HG03342 (cell line): ENCODE data around the gene CBFA2T3.

ENCODE experiments used
- ATAC-seq: cut with Tn5 transposase; IDR thresholded peaks from one replicate; pipeline ENCODE4 v1.9.1; 2021; ENCODE audit warnings: mild to moderate bottlenecking, moderate library complexity; ENCODE audit not compliant: unreplicated experiment

Gene CBFA2T3

DNA sequence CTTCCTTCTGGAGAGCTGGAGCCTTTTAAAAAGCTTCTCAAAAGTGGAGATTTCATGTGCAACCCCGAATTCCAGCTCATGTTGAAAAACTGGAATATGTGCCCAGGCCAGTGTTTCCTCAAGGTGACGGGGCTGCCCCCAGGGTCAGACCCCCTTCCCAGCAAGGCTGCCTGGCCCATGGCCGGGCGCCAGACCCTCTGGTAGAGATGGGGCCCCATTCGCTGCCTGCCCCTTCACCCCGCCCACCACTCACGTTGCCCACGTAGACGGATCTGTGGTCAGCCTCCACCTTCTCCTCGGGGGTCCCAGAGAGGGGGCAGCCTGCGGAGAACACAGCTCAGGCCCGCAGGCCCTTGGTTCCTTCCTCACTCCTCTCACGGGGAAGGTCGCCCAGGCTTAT lies 111.7 kb downstream of the CBFA2T3 start:
- no peak for ATAC-seq

DNA sequence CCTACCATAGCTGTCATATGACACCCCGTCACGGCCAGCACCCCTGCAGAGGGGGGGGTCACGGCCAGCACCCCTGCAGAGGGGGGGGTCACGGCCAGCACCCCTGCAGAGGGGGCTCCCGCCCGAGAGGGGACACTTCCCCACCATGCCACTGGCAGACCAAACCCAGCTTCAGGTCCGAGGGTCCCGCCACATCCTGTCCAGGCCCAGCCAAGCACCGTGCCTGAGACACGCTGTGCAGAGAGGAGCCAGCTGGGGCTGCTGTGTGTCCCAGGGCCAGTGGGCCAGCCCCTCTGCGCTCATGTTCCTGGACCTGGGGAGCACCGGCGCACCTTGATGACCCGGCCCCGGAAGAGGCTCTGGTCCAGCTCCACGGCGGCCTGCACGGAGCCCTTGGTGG lies 112.5 kb downstream of the CBFA2T3 start:
- no peak for ATAC-seq

DNA sequence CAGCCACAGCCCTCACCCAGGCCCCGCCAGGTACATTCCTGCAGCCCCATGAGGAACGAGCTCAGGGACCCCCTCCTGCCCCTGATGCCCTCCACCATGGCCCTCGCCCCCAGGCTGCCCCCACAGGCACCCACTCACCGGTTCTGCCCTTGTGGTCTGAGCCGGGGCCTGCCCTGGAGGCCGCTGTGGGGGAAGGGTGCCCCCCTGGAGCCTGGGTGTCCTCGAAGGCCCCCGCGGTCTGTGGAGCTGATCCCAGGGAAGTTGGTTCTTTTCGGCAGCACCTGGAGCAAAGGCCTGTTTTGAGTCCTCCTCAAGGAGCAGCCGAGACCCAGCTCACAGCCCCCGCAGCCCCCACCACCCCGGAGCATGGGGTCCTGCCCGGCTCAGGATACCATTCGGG lies 112.9 kb downstream of the CBFA2T3 start:
- ATAC-seq: no peak

DNA sequence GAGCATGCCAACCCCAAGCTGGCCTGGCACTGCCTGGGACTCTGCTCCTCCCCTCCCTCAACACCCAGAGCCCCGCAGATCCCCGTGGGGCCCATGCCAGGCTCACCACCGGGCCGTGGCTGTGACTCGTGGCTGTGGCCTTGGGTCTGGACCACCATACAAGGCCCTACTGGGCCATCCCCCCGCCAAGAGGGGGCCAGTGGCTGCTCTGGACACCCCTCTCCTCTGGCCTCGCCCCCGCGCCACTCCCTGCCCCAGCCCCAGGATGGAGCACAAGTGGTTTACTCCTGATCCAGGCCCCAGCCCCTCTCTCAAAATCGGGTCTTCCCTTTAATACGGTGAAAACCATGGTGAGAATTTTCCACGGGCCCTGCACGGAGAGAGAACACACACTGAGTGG lies 113.6 kb downstream of the CBFA2T3 start:
- ATAC-seq: no peak

DNA sequence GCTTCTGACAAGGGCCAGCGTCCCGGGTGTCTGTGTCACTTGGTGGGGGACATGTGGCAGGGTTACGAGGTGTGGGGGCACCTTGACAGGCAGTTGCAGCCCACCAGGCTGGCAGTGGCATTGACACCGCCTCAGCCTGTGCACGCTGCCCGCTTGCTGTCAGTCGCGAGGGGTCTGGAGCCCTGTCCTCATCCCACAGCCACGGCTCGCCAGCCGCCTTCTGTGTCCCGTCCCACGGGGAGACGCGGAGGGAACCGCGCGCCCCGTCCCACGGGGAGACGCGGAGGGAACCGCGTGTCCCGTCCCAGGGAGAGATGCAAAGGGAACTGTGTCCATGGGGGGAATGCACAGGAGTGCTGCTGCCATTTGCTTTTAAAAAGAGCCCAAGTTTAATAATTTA lies 114.0 kb downstream of the CBFA2T3 start:
- ATAC-seq: no peak

DNA sequence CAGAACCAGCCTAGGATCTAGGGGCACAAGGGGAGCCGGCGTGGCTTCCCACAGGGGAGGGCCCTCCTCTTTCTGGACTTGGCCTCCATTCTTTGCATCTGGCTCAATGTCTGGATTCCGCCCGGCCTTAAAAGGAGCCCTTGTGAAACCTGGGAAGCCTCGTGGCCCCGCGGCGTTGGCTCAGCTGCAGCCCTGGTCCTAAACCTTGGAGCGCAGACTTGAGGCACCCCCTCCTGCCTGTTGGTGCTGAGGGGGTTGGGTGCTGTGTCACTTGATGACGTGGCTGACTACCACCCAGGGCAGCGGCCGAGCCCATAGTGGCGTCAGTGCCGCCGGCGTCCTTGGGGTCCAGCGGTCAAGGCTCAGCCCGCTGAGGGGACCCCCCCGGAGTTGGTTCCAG lies 115.6 kb downstream of the CBFA2T3 start:
- no peak for ATAC-seq

DNA sequence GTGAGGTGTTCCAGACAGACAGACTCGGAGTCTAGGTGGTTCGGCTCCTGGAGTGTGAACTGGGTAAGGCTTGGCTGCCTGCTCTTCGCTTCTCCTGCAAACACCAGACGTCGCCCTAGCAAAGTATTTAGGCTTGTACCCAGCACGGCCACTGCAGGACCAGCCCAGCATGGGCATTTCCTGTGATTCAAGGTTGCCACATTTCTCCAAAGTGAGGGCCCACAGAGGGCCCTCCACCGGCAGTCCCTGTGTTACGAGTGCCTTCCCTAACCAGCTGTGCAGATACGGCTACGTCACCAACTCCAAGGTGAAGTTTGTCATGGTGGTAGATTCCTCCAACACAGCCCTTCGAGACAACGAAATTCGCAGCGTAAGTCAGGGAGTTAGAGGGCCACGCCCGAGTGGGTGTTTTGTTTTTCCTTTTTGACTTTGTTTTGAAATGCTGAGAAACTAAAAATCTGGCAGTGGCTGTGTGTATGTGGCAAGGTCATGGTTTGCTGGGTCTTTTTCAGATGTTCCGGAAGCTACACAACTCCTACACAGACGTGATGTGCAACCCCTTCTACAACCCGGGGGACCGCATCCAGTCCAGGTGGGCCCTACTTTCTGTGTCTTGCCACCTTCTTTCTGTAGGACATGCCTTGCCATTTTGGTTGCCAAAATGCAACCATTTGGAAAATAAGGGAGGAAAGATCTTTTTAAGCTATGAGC lies 117.5 kb downstream of the CBFA2T3 start:
- no peak for ATAC-seq

DNA sequence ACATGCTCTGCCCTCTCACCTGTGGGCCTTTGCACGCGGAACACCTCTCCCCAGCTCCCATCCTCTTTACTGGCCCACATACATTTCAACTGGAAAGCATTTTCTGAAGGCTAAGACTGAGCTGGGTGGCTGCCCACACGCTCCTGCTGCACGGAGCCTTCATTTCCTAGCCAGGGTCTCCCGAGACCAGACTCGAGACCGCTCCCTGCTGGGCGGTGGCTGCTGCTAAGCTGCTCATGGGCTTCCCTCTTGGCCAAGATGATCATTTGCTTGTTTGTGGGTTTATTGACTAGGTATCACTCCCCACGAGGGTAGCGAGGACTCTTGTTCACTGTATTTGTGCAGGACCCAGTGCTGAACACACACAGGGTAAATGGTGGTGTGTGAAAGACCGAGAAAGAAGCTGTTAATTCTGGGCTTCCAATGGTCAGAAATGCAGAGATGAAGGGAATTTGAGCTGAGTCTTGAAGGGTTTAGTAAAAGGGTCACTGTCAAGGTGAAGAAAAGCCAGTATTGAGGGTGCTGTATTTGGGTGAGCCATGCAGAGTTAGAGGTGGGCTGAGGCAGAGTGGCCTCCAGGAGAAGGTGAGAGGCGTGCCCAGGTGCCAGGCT lies 119.2 kb downstream of the CBFA2T3 start:
- ATAC-seq: no peak

DNA sequence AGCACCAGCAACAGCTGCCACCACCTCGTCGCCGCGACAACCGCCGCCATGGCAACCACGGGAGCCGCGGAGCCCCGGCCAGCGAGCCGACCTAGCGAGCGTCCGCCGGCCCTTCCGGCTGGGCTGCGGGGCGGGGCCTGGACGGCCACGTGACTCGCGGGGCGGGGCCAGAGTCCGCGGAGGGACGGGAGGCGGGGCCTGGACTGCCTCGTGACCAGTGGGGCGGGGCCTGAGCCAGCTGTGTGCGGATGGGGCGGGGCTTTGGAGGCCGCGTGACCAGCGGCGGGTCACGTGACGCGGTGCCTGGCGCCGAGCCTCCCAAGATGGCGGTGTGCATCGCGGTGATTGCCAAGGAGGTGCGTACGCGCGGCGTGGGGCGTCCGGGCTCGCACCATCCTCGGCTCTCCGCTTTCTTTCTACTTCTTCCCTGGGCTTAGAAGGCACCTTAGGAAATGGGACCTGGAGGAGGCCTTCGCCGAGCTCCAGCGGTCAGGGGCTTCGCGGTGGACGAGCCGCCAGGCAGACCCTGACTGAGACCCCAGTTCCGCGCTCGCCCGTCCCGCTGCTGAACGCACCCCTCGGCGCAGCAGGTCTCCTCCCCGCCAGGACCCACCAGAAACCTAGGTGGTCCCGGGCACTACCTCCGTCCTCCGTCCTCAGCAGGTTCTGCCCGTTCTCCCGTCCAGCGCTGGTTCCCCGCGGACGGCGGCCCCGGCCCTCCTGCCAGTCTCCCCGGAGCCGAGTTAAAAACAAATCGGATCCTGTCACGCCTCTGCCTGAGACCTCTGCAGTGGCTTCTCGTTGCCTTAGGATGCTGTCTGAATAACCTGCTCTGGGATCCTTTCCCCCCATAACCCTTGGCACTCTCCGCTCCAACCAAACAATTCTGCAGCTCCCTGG lies 119.9 kb downstream of the CBFA2T3 start, which contains the start of the genes GALNS and TRAPPC2L:
Gene GALNS (minus strand): TSS at position 120 of the 900 bp plus-strand sequence. CDS start 70 bp downstream, at position 50.
Gene TRAPPC2L (plus strand): TSS at position 300 of the 900 bp plus-strand sequence. CDS start 24 bp downstream, at position 324.
- ATAC-seq: peak; percentile 72

DNA sequence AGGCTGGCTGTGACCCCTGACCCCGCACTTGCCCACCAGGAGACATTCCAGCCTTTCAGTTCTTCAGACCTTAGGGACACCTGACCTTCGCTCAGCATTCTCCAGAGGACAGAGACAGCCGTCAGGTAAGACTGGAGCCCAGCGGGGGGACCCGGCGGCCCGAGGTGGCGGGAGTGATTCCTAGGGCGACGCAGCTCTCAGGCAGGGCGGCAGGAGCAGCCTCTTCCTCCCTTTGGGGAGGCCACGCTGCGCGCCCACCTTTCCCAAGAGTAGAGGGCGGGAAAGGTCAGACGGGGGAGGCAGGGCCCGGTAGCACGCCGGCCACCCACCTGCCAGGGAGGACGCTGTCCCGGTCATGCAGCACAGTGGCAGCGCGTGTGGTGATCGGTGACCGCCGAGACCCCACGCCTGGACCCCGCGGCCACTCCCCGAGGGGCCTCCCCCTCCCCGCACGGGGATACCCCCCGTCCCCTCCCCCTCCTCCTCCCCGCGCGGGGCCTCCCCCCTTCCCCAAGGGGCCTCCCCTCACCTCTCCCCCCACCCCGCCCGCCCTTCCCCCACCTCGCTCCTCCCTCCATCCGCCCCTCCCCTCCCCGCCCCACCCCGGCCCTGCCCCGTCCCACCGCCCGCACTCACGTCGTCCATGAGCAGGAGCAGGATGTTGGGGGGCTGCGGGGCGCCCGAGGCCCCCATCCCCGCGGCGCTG lies 120.7 kb downstream of the CBFA2T3 start:
- ATAC-seq: no peak

DNA sequence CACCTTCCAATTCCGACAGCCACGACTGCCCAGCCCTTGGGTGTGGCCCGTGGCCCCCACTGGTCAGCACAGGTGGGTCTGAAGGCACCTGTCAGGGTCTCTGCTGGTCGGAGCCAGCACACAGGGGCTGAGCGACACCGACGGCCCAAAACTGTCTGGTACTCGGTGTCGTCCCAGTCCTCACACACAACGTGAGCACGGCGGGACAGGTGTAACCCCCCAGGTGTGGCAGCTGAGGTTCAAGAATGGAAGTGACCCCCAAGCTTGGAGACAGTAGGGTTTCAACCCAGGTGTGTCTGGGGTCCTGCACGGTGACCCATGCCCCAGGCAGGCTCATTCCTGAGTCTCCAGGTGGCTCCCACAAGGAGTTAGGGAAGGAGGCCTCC lies 121.3 kb downstream of the CBFA2T3 start:
- ATAC-seq: no peak

DNA sequence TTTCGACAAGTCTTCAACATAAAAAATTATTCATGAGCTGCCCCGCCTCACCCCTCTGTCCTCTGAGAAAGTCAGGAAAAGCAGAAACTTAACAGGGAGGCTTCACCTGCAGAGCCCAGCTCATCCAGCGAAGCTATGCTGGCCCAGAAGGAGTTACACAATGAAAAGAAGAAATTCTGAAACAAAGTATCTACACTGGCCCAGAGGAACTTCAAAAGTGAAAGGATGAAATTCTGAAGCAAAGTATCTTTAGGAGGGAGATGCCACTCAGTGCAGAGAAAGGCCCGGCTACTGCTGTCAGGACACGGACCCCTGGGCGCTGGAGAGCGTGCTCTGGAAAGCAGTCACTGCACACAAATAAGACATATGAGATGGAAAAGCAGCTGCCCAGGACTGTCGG lies 121.8 kb downstream of the CBFA2T3 start:
- no peak for ATAC-seq

DNA sequence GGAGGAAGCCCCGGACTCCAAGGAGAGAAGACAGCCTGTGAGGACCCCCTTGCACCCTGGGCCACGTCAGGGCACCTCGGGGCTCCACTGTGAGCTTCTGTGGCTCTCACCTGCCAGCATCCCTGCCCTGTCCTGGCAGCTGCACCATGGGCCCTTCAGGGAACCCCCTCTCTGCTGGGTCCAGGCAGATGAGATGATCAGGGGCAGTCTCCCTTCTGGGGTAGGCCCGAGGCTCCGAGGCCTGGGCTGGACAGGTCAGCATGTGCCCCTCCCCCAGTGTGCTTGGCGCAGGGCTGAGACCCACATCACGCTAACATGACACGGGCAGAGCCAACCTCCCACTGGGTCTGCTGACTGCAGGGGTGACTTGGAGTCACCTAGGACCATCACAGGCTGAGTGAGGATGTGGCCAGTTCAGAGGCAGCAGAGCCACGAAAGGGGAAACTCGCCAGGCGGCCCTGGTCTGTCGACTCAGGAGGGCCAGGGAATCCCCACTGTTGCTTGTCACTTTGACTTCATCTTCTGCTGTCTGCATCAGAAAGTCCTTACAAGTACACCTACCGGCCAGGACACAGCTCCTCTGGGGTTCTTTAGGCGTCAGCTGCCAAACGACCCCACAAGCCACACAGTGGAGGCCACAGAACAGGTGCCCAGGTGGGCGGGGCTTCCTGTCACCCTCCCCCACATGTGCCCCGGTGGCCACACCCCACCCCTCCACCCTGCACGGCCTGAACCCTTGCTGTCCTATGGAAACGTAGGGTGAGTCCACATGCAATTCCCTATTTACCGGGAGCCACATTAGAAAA lies 122.5 kb downstream of the CBFA2T3 start:
- ATAC-seq: no peak

DNA sequence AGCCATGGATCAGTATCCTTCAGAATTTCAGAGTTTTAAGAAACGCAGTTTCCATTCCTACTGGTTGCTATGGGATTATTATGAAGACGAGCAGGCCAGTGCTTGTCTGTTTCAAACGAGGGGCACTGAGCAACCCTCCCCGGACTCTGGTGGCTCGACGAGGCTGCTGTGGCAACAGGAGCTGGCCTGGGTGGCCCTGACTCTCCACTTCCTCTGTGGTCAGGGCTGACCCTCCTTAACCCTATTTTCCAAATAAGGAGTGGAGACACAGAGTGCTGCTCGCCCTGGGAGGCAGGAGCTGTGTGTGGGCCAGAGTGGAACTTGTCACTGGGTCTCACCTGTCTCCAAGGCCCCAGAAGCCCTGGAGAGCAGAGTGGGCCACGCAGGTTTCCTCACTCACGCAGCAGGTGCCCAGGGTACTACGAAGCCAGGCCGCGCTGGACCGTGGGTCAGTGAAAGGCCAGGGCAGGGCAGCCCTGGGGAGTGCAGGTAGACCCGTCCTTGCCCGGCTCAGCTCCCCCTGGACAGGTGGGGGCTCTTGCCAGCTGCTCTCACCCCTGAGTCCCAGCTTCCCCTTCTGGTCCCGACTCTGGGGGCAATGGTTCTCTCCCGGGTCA lies 123.6 kb downstream of the CBFA2T3 start:
- ATAC-seq: no peak

DNA sequence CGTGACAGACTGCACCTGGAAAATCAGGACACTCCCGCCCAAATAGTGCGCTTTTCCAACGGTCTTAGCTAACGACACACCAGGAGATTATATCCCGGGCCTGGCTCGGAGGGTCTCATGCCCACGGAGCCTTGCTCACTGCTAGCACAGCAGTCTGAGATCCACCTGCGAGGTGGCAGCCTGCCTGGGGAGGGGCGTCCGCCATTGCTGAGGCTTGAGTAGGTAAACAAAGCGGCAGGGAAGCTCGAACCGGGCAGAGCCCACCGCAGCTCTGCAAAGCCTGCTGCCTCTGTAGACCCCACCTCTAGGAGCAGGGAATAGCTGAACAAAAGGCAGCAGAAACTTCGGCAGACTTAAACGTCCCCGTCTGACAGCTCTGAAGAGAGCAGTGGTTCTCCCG lies 125.4 kb downstream of the CBFA2T3 start:
- ATAC-seq: no peak

DNA sequence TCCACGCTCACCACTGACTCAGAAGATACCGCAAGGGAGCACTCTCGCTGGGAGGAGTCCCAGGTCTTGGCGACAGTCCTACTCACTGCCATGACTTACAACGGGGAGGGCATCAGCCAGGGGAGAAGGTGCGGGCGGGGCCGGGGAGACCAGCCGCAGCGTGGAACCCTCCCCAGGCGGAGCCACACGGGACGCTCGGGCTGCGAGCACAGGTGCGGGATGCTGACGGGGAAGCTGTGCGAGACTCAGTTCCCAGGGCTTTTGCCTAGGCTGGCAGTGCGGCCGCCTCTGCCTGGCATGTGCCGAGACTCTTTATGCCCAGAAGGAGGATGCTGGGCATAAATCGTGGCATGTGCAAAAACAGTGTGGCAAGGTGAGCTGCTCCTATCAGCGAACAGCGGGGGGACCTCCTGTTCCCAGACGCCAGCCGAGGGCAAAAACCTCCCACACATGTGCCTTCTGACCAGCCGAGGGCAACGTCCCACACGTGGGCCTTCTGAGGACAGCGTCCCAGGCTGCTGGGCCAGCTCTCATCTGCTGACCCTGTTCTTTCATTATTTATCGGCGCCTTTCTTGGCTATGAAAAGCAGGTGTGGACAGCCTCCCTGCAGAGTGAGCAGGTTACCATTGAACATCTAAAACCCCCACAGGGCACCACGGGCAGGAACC lies 126.3 kb downstream of the CBFA2T3 start:
- no peak for ATAC-seq

DNA sequence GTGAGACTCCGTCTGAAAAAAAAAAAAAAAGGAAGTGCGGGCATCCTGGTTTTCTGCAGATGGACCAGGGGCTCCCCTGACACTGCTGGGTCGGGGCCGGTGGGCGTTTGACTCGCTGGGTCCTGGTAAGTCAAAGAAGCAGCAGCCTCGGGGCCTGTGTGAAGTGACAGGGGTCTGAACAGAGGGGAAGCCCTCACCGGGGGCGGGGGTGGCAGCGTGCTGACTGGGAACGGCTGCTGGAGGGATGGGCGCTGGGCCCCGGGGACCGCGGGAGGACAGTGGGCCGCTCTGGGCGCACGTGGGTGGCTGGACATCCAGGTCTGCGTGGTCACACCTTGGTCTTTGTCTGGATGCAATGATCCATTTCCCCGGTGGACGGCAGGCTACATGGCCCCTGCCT lies 128.4 kb downstream of the CBFA2T3 start:
- no peak for ATAC-seq

DNA sequence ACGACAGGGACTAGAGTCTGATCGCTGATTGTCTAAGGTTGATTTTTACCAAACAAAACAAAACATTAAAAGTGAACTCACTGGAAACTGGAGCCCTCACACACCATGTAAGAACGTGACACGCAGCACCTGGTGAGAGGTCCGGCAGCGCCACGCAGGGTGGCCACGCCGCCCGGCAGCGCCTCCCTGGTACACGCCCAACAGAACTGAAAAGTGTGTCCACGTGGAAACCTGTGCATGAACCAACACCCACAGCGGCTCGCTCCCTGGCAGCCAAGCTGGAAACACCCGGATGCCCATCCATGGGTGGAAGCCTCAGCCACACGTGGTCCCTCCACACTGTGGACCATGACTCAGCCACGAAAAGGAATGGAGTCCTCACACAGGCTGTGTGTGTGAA lies 129.4 kb downstream of the CBFA2T3 start:
- ATAC-seq: no peak

DNA sequence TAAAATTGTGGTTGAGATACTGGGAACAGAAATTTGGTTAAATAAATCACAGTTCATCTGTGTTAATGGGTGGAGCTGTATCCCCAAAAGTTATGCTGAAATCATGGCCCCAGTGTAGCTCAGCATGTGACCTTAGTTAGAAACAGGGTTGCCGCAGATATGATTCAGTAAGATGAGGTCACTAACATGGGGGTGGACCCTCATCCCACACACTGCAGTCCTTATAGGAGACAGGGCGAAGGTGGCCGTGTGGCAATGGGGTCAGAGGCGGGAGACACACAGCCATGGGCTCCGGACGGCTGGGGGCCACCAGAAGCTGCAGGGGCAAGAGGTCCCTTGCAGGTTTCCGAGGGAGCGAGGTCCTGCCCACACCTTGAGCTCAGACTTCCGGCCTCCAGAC lies 130.9 kb downstream of the CBFA2T3 start:
- ATAC-seq: no peak
